Measurements from ENCODE around the gene ABCC12.

The ABCC12 gene

GRCh38 chr16:48165961-48166578, 10.3 kb upstream of the ABCC12 start:
- no peak for DNase-seq (ENCODE audit: low read depth)

GRCh38 chr16:48164907-48165715, 9.3 kb upstream of the ABCC12 start:
- DNase-seq (ENCODE audit: low read depth), result no peak

GRCh38 chr16:48162839-48163410, 7.1 kb upstream of the ABCC12 start:
- no peak for DNase-seq (ENCODE audit: low read depth)

DNA sequence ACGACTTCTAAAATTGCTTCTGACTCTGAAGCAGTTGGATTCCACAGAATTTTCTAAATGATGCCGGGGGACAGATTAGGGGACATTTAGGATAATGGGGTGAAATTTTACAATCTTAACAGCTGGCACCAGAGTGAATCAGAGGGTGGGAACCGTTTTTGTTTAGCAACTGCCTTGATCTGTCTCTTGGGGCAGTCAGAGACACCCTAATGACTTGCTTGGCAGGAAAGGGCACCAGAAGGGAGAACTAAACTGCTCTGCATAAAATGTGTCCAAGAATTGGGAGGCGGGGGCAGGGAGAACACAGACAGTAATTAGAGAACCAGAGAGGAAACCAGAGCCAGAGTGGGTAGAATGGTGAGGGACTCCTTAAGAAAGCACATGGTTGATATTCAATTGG, 6.1 kb upstream of the ABCC12 start:
- no peak for DNase-seq (ENCODE audit: low read depth)

DNA sequence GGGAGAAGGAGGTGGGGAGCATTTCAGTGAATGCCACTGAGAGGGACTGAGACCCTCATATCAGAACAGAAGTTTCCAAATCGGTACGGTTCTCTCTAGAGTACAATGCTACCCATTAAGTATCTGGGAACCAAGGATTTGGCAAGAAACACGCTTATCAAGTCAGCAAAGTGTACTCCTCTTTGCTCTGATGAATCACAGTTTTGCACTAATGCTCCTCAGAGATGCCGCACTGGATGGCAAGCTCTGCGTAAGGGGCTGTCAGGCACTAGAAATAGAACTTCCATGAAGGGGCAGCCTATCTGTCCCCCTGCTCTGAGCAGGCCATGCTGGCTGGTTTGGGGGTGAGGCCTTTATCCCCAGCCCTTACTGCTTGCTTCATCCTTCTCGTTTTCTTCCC, 4.8 kb upstream of the ABCC12 start:
- no peak for DNase-seq (ENCODE audit: low read depth)

GRCh38 chr16:48158296-48158695, 2.5 kb upstream of the ABCC12 start:
- DNase-seq (ENCODE audit: low read depth), result no peak

DNA sequence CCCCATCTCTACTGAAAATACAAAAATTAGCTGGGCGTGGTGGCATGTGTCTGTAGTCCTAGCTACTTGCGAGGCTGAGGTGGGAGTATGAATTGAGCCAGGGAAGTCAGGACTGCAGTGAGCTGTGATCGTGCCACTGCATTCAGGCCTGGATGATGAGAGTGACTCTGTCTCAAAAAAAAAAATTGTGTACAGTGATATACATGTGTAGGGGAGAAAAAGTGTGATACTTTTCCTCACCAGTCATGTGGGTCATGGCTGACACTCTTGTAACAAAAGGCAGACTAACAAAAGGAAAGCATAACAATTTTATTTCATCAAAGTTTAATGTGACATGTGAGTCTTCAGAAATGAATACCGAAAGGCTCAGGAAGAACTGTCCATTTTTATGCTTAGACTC, 2.0 kb upstream of the ABCC12 start:
- DNase-seq (ENCODE audit: low read depth), result no peak

GRCh38 chr16:48157302-48157701, 1.5 kb upstream of the ABCC12 start:
- no peak for DNase-seq (ENCODE audit: low read depth)

GRCh38 chr16:48156790-48157209, 1.0 kb upstream of the ABCC12 start:
- DNase-seq (ENCODE audit: low read depth), result no peak

DNA sequence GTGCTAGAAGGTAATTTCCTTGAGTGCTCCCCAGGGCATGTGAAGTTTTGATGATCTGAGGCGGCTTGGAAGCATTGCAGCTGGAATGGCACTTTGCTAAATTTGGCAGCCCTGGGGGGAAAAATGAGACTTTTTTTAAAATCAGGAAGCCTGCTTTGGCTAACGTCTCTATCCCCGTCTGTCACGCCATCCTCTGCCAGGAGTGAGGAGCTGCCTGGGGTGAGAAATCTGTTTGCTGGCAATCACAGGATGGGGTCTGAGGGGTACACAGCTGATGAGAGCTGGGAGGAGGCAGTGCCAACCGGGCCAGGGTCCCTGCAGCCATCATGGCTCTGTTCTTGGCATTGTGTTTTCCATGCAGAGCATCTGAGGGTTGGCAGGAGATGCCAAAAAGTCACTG, 2.0 kb downstream of the ABCC12 start:
- no peak for DNase-seq (ENCODE audit: low read depth)

- no peak for DNase-seq (ENCODE audit: low read depth)
Observed at GRCh38 chr16:48152226-48152625, 3.6 kb downstream of the ABCC12 start.

GRCh38 chr16:48150707-48151106, 5.1 kb downstream of the ABCC12 start:
- no peak for DNase-seq (ENCODE audit: low read depth)

- no peak for DNase-seq (ENCODE audit: low read depth)
Observed at GRCh38 chr16:48146710-48147109, 9.1 kb downstream of the ABCC12 start.

GRCh38 chr16:48146131-48146530, 9.7 kb downstream of the ABCC12 start:
- no peak for DNase-seq (ENCODE audit: low read depth)

- DNase-seq (ENCODE audit: low read depth), result no peak
Observed at GRCh38 chr16:48143812-48144368, 11.9 kb downstream of the ABCC12 start.

GRCh38 chr16:48140821-48141220, 15.0 kb downstream of the ABCC12 start:
- no peak for DNase-seq (ENCODE audit: low read depth)

GRCh38 chr16:48139517-48139916, 16.3 kb downstream of the ABCC12 start:
- DNase-seq (ENCODE audit: low read depth), result no peak

GRCh38 chr16:48138543-48138942, 17.2 kb downstream of the ABCC12 start:
- DNase-seq (ENCODE audit: low read depth), result no peak

GRCh38 chr16:48137822-48138221, 18.0 kb downstream of the ABCC12 start:
- no peak for DNase-seq (ENCODE audit: low read depth)

DNA sequence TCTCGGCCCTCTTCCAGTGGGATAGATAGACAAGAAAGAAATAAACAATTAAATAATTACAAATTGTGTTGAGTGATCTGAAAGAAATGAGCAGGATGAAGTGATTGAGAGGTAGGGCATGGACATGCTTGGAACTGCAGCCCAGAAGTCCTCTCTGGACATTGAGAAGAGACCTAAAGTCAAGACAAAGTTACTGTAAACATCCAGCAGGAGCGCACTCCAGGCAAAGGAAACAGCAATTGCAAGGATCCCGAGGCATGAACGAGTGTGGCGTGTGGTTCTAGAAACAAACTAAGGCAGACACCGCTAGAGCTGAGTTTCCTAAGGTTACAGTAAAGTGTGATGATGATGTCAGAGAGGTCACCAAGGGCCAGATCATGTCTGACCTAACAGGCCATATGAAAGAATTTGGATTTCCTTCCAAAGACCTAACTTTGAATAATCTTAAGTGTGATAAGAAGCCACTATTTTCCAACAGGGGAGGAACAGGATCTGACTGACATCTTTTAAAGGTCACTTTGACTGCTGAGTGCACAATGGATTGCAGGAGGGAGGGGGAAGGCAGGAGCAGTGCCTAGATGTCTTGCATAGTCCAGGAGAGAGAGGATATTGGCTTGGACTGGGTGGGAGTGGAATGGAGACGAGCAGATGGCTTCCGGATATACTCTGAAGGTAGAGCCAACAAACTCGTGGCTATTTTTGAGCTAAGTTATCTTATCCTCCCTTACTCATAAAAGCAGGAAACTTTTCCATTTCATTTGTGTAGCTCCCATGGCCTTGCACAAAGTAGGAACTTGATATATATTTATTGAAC, 19.0 kb downstream of the ABCC12 start:
- DNase-seq (ENCODE audit: low read depth), result no peak

DNA sequence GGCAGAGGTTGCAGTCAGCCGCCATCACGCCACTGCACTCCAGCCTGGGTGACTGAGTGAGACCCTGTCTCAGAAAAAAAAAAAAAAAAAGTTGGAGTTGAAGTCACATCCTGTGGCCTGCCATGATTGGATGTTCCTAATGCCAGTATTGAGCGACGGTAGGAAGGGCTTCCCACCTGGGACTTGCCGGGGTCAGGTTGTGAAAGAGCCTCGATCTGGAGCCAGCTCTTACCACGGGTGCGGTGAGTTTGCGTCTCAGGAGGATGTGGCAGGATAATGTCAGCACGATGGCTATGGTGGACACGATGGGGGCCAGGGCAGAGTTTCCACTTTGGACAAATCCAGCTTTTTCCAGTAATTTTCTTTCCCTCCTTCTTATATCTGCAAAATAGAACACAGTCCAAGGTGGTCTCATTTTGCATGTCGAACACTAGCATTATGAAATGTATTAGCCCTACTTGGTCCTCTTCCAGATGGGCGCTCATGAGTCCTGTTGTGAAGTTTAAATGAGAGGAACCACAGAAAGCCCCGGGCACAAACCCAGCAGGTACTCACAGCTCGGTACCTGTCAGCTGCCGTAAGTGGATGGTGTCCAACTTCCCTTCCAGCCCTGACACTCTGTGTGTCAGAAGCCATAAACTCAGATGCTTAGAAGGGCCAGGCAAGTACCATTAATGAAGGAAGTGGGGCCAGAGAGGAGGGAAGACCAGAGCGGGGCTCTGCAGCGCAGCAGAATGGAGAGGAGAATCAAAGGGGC, 22.2 kb downstream of the ABCC12 start:
- no peak for DNase-seq (ENCODE audit: low read depth)

- DNase-seq (ENCODE audit: low read depth), result no peak
Observed at GRCh38 chr16:48132696-48133095, 23.1 kb downstream of the ABCC12 start.
